Naive thymus-derived CD4-positive, alpha-beta T cell (primary cell): ENCODE measurements around the gene BSN. TPM values are rescaled to one million over a fixed set of nuclear protein-coding genes. Genes with fewer than 3 reads are reported as not detected.

Experiments used
- ATAC-seq: fragments of 150-1000 bp; cut with Tn5 transposase; 2 replicates; pipeline ENCODE4 v1.10.0; 2021; ENCODE audit warnings: mild to moderate bottlenecking, moderate library complexity
- CTCF ChIA-PET: fragments of 350-600 bp; sonication (Branson Sonifier 250); formaldehyde crosslinking; loops from one replicate; lab custom pipeline; 2021; ENCODE audit warnings: antibody characterized with exemption; lab: Charles Lee
- POLR2A ChIA-PET: fragments of 350-600 bp; sonication (Branson Sonifier 250); formaldehyde crosslinking; loops from one replicate; lab custom pipeline; 2021; ENCODE audit warnings: antibody characterized with exemption, inconsistent platforms; lab: Charles Lee
- DNase-seq, 9 donors: peaks; one replicate each; pipeline versions ENCODE4 v3.0.0 to v3.0.0-alpha.2; 2020 to 2022; ENCODE audit warnings: mixed read lengths in 1 of 9
- H3K27ac ChIP-seq: one replicate; pipeline ENCODE4 v1.7.0; 2013; ENCODE audit warnings: mild to moderate bottlenecking, low read depth, low read length, moderate library complexity
- H3K27me3 ChIP-seq, 2 donors: one replicate each; pipeline ENCODE4 v1.7.0; 2013; ENCODE audit warnings: low read length in 2 of 2, mild to moderate bottlenecking in 2 of 2, moderate library complexity in 2 of 2; ENCODE audit not compliant: control insufficient read depth in 2 of 2, insufficient read depth in 2 of 2
- H3K36me3 ChIP-seq, 3 experiments: 1 replicate in 2 of 3; 2 replicates in 1 of 3; pipeline ENCODE4 v1.7.0; 2013; ENCODE audit warnings: low read length in 3 of 3, mild to moderate bottlenecking in 3 of 3, moderate library complexity in 1 of 3; ENCODE audit not compliant: insufficient read depth in 3 of 3, control insufficient read depth in 2 of 3
- H3K4me1 ChIP-seq, 2 donors: one replicate each; pipeline ENCODE4 v1.7.0; 2013; ENCODE audit warnings: low read length in 2 of 2, mild to moderate bottlenecking in 2 of 2, moderate library complexity in 1 of 2; ENCODE audit not compliant: control insufficient read depth in 2 of 2, insufficient read depth in 2 of 2
- H3K4me3 ChIP-seq: 2 replicates; pipeline ENCODE4 v1.7.0; 2013; ENCODE audit warnings: mild to moderate bottlenecking, low read length
- H3K9me3 ChIP-seq, 3 experiments: 1 replicate in 2 of 3; 2 replicates in 1 of 3; pipeline ENCODE4 v1.7.0; 2013; ENCODE audit warnings: low read length in 3 of 3; ENCODE audit not compliant: control insufficient read depth in 2 of 3
- H3K27ac Mint-ChIP-seq, 9 donors: one replicate each; pipeline ENCODE4 v1.8.0; 2020 to 2022; ENCODE audit warnings: mixed read lengths in 9 of 9, mild to moderate bottlenecking in 8 of 9, moderate library complexity in 5 of 9, inconsistent platforms in 2 of 9
- H3K27me3 Mint-ChIP-seq, 5 donors: one replicate each; pipeline ENCODE4 v1.8.0; 2021 to 2022; ENCODE audit warnings: mixed read lengths in 5 of 5, mild to moderate bottlenecking in 1 of 5
- H3K36me3 Mint-ChIP-seq, 5 donors: one replicate each; pipeline ENCODE4 v1.8.0; 2020 to 2022; ENCODE audit warnings: mixed read lengths in 5 of 5, mild to moderate bottlenecking in 3 of 5, inconsistent platforms in 1 of 5
- H3K4me1 Mint-ChIP-seq, 7 donors: one replicate each; pipeline ENCODE4 v1.8.0; 2020 to 2022; ENCODE audit warnings: mixed read lengths in 7 of 7, mild to moderate bottlenecking in 3 of 7, inconsistent platforms in 1 of 7
- H3K4me3 Mint-ChIP-seq, 10 donors: one replicate each; pipeline ENCODE4 v1.8.0; 2020 to 2022; ENCODE audit warnings: mild to moderate bottlenecking in 10 of 10, mixed read lengths in 10 of 10, moderate library complexity in 6 of 10, inconsistent platforms in 2 of 10
- H3K9me3 Mint-ChIP-seq, 11 donors: one replicate each; pipeline ENCODE4 v1.8.0; 2020 to 2022; ENCODE audit warnings: mixed read lengths in 11 of 11, mild to moderate bottlenecking in 4 of 11, inconsistent platforms in 1 of 11, moderate library complexity in 1 of 11
- intact Hi-C, 2 donors: fragments of 100-400 bp; cut with micrococcal nuclease; formaldehyde crosslinking; loops; one replicate each; pipeline ENCODE4 v1.15.1; 2023
- polyA plus RNA-seq, 2 donors: library from polyadenylated mRNA; unstranded; fragments of 300-500 nt; fragmentation: Illumina TruSeq; gene quantifications; one replicate each; pipeline ENCODE4 v1.2.3, GENCODE V29; 2021
- total RNA-seq, 6 experiments: library from RNA in 5 of 6; stranded (reverse) in 5 of 6; gene quantifications; 1 replicate in 5 of 6; 2 replicates in 1 of 6; pipeline ENCODE4 v1.2.3 and lab custom pipeline; 2021 to 2026

Gene BSN
- total and polyA plus RNA-seq, 7 experiments from 2014 or later, result 0.12 to 0.16 (median 0.14) TPM; not detected in 2

DNA sequence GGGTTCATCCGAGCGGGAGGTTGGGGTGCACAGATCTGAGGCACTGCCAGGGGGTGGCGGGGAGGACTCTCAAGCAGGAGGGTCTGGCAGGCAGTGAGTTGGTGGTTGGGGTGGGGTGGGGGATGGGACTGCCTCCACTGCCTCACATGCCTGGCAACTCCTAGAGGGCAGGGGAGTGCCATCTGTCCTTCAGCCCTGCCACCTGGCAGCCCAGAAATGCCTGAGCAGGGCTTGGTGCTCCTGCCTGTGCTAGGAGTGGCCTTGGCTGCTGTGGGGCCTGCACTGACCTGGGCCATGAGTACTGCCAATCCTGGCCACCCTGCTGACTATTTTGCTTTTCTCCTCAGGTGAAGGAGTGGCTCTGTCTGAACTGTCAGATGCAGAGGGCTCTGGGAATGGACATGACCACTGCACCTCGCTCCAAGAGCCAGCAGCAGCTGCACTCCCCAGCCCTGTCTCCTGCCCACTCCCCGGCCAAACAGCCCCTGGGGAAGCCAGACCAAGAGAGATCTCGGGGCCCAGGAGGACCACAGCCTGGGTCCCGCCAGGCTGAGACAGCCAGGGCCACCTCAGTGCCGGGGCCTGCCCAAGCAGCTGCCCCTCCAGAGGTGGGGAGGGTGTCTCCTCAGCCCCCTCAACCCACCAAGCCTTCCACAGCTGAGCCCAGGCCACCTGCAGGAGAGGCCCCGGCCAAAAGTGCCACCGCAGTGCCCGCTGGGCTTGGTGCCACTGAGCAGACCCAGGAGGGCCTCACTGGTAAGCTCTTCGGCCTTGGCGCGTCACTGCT lies 87.8 kb downstream of the BSN start:
- ChIA-PET CTCF (no interaction called here), POLR2A (no interaction called here)
- Histone ChIP-seq H3K9me3 (no peaks in the 10 kb centered on the region), H3K4me3 (no peak overlapping the region), H3K27me3 (no peaks in the 10 kb centered on the region), H3K27ac (no peak overlapping the region), H3K4me1 (no peaks in the 10 kb centered on the region), H3K36me3 (no peaks in the 10 kb centered on the region)
- H3K27ac Mint-ChIP-seq, result no peak overlapping the region
- no peaks in the 10 kb centered on the region for H3K9me3 Mint-ChIP-seq
- no peak for DNase-seq
- no peak overlapping the region for H3K4me3 Mint-ChIP-seq
- H3K27me3 Mint-ChIP-seq, result peaks cover 0 to 3% (median 0%) of the 10 kb centered on the region in 5 donors
- intact Hi-C loops, result no loop called here
- H3K36me3 Mint-ChIP-seq, result no peaks in the 10 kb centered on the region
- no peak for ATAC-seq
- peaks cover 0 to 2% (median 0%) of the 10 kb centered on the region in 7 donors for H3K4me1 Mint-ChIP-seq

DNA sequence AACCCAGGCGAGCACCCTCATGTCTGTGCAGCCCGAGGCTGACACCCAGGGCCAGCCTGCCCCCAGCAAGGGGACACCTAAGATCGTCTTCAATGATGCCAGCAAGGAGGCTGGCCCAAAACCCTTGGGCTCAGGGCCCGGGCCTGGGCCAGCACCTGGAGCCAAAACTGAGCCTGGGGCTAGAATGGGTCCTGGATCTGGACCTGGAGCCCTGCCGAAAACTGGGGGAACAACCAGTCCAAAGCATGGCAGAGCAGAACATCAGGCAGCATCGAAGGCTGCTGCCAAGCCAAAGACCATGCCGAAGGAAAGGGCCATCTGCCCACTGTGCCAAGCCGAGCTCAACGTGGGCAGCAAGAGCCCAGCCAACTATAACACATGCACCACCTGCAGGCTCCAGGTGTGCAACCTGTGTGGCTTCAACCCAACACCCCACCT lies 88.5 kb downstream of the BSN start:
- no peak overlapping the region for H3K4me3 Mint-ChIP-seq
- ChIA-PET CTCF (no interaction called here), POLR2A (no interaction called here)
- ATAC-seq (no peak), DNase-seq (no peak)
- no peak overlapping the region for H3K27ac ChIP-seq
- H3K4me1 Mint-ChIP-seq, result no peaks in the 10 kb centered on the region
- no peaks in the 10 kb centered on the region for H3K9me3 ChIP-seq
- H3K9me3 Mint-ChIP-seq, result peaks cover 0 to 2% (median 0%) of the 10 kb centered on the region in 11 donors
- intact Hi-C loops, result no loop called here
- H3K36me3 Mint-ChIP-seq, result no peaks in the 10 kb centered on the region
- no peak overlapping the region for H3K4me3 ChIP-seq
- H3K27me3 ChIP-seq, result no peaks in the 10 kb centered on the region
- no peaks in the 10 kb centered on the region for H3K36me3 ChIP-seq
- H3K27me3 Mint-ChIP-seq, result peaks cover 0 to 3% (median 0%) of the 10 kb centered on the region in 5 donors
- H3K27ac Mint-ChIP-seq, result no peak overlapping the region
- H3K4me1 ChIP-seq, result no peaks in the 10 kb centered on the region

DNA sequence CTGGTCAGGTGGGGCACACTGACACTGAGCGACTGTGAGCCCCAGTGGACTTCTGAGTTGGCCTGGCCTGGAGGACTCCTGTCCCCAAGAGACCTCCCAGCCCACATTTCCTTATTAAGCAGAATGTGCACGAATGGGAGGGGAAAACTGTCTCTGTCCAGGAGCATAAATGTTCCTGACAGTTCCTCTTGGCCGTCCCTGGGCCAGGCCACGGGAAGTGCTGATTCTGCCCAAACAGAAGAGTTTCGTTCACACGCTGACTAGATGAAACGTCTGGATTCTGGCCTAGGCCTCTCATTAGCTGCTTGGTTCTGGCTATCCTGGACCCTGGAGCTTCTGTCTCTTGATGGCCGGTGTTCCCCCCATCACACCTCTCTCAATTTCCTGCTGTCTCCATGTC lies 90.4 kb downstream of the BSN start:
- Histone ChIP-seq H3K4me3 (no peak overlapping the region), H3K27ac (no peak overlapping the region), H3K36me3 (no peaks in the 10 kb centered on the region), H3K9me3 (no peaks in the 10 kb centered on the region), H3K4me1 (no peaks in the 10 kb centered on the region), H3K27me3 (no peaks in the 10 kb centered on the region)
- ATAC-seq (no peak), DNase-seq (no peak)
- intact Hi-C loops, result no loop called here
- H3K27me3 Mint-ChIP-seq, result peaks cover 0 to 3% (median 0%) of the 10 kb centered on the region in 5 donors
- H3K9me3 Mint-ChIP-seq, result peaks cover 0 to 2% (median 0%) of the 10 kb centered on the region in 11 donors
- H3K4me1 Mint-ChIP-seq, result no peaks in the 10 kb centered on the region
- no peak overlapping the region for H3K4me3 Mint-ChIP-seq
- H3K27ac Mint-ChIP-seq, result no peak overlapping the region
- H3K36me3 Mint-ChIP-seq, result no peaks in the 10 kb centered on the region
- ChIA-PET CTCF (interaction anchor here (1.0 to 1.6 kb wide), 2 partner anchors 90 to 105 kb away, joined by 3 read pairs; partner anchors contain the start of gene BSN), POLR2A (no interaction called here)

DNA sequence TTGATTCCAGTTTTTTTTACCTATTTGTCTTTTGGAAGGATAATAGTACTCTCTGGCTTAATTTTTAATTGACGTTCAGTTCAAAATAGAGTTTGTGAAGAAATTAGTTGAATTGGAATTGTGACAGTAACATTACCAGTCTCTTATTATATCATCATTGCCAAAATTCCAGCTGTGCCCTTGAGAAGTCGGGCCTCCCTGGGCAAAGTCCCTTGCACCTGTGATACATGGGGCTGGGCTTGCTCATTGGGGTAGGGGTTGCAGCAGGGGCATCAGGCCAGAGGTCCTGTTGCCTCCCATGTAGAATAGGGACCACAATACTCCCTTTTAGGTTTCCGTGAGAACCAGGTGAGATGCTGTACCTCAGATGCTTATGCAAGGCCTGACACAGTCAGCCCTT lies 92.0 kb downstream of the BSN start:
- Histone ChIP-seq H3K4me3 (no peak overlapping the region), H3K27me3 (no peaks in the 10 kb centered on the region), H3K27ac (no peak overlapping the region), H3K9me3 (no peaks in the 10 kb centered on the region), H3K4me1 (no peaks in the 10 kb centered on the region), H3K36me3 (no peaks in the 10 kb centered on the region)
- H3K36me3 Mint-ChIP-seq, result no peaks in the 10 kb centered on the region
- ATAC-seq, result no peak
- H3K9me3 Mint-ChIP-seq, result peaks cover 0 to 2% (median 0%) of the 10 kb centered on the region in 11 donors
- intact Hi-C loops, result no loop called here
- H3K27ac Mint-ChIP-seq, result no peak overlapping the region
- H3K4me1 Mint-ChIP-seq, result no peaks in the 10 kb centered on the region
- no peak overlapping the region for H3K4me3 Mint-ChIP-seq
- CTCF ChIA-PET, result interaction anchor here (1.6 kb wide), 1 partner anchor 106 kb away, joined by 3 read pairs; no protein-coding TSS in a partner anchor
- DNase-seq, result no peak
- no peaks in the 10 kb centered on the region for H3K27me3 Mint-ChIP-seq
- POLR2A ChIA-PET, result no interaction called here

DNA sequence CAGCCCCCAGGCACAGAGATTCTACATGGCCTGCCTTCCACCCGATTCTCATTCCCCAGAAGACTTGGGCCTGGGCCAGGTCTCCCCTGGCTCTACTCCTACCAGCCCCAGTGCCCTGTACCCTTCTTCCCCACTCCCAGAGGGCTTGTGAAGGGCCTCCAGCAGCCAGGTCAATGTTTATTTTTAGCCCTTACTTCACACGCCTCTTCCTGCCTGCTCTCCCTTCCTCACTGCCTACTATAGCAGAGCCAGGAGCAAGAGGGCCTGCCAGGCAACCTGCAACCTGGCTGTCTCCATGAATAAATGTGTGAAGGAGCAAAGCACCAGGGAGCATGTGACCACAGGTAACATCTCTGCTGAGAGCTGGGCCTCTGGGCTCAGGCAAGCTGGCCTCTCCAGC lies 93.5 kb downstream of the BSN start:
- ATAC-seq (no peak), DNase-seq (no peak)
- H3K9me3 ChIP-seq, result no peaks in the 10 kb centered on the region
- intact Hi-C loops, result no loop called here
- Mint-ChIP-seq H3K36me3 (no peaks in the 10 kb centered on the region), H3K9me3 (peaks cover 0 to 2% (median 0%) of the 10 kb centered on the region in 11 donors), H3K4me1 (peaks cover 0 to 2% (median 0%) of the 10 kb centered on the region in 7 donors), H3K27me3 (no peaks in the 10 kb centered on the region), H3K27ac (no peak overlapping the region), H3K4me3 (no peak overlapping the region)
- no peak overlapping the region for H3K4me3 ChIP-seq
- H3K27me3 ChIP-seq, result no peaks in the 10 kb centered on the region
- POLR2A ChIA-PET, result no interaction called here
- CTCF ChIA-PET, result no interaction called here
- H3K36me3 ChIP-seq, result no peaks in the 10 kb centered on the region
- H3K27ac ChIP-seq, result no peak overlapping the region
- H3K4me1 ChIP-seq, result no peaks in the 10 kb centered on the region

DNA sequence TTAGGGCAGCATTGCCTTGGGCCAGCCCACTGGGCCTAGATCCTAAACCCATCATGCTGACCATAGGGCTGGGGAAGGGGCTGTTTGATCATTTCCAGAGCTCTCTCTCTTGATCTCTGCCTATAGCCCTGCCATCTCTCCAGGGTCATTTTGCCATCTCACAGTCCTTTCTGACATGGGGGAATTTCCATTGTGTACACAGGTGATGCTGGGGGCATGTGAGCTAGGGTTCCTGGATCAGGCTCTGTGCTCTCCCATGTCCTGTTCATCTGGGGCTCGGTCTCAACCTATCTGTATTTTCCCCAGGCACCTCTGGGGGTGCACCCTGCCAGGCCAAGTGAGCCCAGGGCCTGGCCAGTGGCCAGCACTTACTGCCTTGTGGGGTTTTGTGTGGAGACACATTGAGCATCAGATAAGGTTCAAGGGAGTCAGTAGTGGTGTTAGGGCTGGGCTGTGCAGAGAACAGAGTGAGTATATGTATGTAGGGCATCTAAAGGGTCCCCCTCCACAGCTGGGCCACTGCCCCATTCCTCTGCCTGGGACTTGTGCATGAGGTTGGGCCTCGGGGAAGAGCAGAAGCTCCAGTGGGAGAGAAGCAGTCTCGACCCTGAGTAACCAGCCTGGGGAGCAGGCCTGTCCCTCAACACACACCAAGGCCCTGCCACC lies 94.2 kb downstream of the BSN start:
- Mint-ChIP-seq H3K4me3 (no peak overlapping the region), H3K27me3 (no peaks in the 10 kb centered on the region), H3K9me3 (peaks cover 0 to 2% (median 0%) of the 10 kb centered on the region in 11 donors), H3K27ac (no peak overlapping the region), H3K36me3 (no peaks in the 10 kb centered on the region), H3K4me1 (peaks cover 0 to 2% (median 0%) of the 10 kb centered on the region in 7 donors)
- Histone ChIP-seq H3K9me3 (no peaks in the 10 kb centered on the region), H3K27ac (no peak overlapping the region), H3K27me3 (no peaks in the 10 kb centered on the region), H3K4me3 (no peak overlapping the region), H3K4me1 (no peaks in the 10 kb centered on the region), H3K36me3 (no peaks in the 10 kb centered on the region)
- POLR2A ChIA-PET, result no interaction called here
- intact Hi-C loops, result no loop called here
- ATAC-seq (no peak), DNase-seq (no peak)
- CTCF ChIA-PET, result no interaction called here
